ENCODE results near the gene ABL1. TPM values are rescaled to one million over a fixed set of nuclear protein-coding genes. Genes with fewer than 3 reads are reported as not detected.

The ABL1 gene
- polyA plus RNA-seq, 1 of the 3 experiments (the other 2 are of a cell fraction): 24.6 TPM

- CTCF ChIA-PET: interaction anchor here (0.8 to 4.1 kb wide), 5 partner anchors 24 to 192 kb away, joined by 3 to 19 read pairs (median 11); no protein-coding TSS in a partner anchor
- Histone ChIP-seq H2AFZ (ENCODE audit: low read depth) (no peak overlapping the region), H3K4me2 (no peak overlapping the region), H4K20me1 (ENCODE audit: insufficient read depth) (peaks cover 35% of the 10 kb centered on the region; the same call in 1 of the 2 replicates), H3F3A (replicated peaks; ENCODE audit: insufficient read depth) (peaks cover 9% of the 10 kb centered on the region), H3K4me3 (ENCODE audit: low read depth in 2 of 2, low read length in 1 of 2) (no peak overlapping the region), H3K9ac (no peak overlapping the region), H3K27me3 (ENCODE audit: insufficient read depth) (no peaks in the 10 kb centered on the region), H3K4me1 (ENCODE audit: control insufficient read depth in 1 of 2, insufficient read depth in 2 of 2, low read depth in 1 of 2, low read length in 1 of 2) (peaks cover 0 to 3% of the 10 kb centered on the region in 2 experiments; a peak in 1 of 4 replicates), H3K9me3 (no peaks in the 10 kb centered on the region), H3K36me3 (replicated peaks in 1 of 2; ENCODE audit: control insufficient read depth in 1 of 2, insufficient read depth in 2 of 2, low read length in 1 of 2) (peaks cover 23 to 46% of the 10 kb centered on the region in 2 experiments), H3K79me2 (ENCODE audit: insufficient read depth) (no peaks in the 10 kb centered on the region), H3K27ac (ENCODE audit: low read depth in 2 of 2, low read length in 1 of 2) (no peak overlapping the region), H3K9me2 (no peaks in the 10 kb centered on the region)
- TF ChIP-seq CTCF (IDR thresholded peaks at IDR 0.05): 0 out of 2 replicates have a peak, but pooled peaks have one; percentile 10
- no peak for TF ChIP-seq CHD2 (IDR thresholded peaks at IDR 0.05; ENCODE audit: low read length, partially characterized antibody)
- no peak for TF ChIP-seq RAD21 (IDR thresholded peaks at IDR 0.05; ENCODE audit: low read length)
- POLR2A ChIA-PET: no interaction called here
- peak; percentile 41 for DNase-seq
- WGBS (ENCODE audit: low lambda C conversion rate): 90% methylated on average over 12 of the region's 34 CpGs
Measured at GRCh38 chr9:130893341-130894101, 58.5 kb downstream of the ABL1 start.

GRCh38 chr9:130894546-130894945 lies 59.5 kb downstream of the ABL1 start:
- no peak overlapping the region; a peak in 1 of 4 replicates for H3K27ac ChIP-seq (ENCODE audit: low read depth in 2 of 2, low read length in 1 of 2)
- peaks cover 0 to 3% of the 10 kb centered on the region in 2 experiments; a peak in 1 of 4 replicates for H3K4me1 ChIP-seq (ENCODE audit: control insufficient read depth in 1 of 2, insufficient read depth in 2 of 2, low read depth in 1 of 2, low read length in 1 of 2)
- WGBS (ENCODE audit: low lambda C conversion rate): 98% methylated on average over 7 of the region's 7 CpGs
- CTCF ChIA-PET: interaction anchor here (1.0 to 4.1 kb wide), 6 partner anchors 25 to 193 kb away, joined by 3 to 19 read pairs (median 8); no protein-coding TSS in a partner anchor
- no peaks in the 10 kb centered on the region for H3K9me3 ChIP-seq
- peak; percentile 28 for DNase-seq
- H3K9me2 ChIP-seq: no peaks in the 10 kb centered on the region
- H3K9ac ChIP-seq: no peak overlapping the region
- peaks cover 18 to 43% of the 10 kb centered on the region in 2 experiments for H3K36me3 ChIP-seq (replicated peaks in 1 of 2; ENCODE audit: control insufficient read depth in 1 of 2, insufficient read depth in 2 of 2, low read length in 1 of 2)
- H3K4me3 ChIP-seq (ENCODE audit: low read depth in 2 of 2, low read length in 1 of 2): no peak overlapping the region
- POLR2A ChIA-PET: no interaction called here
- H4K20me1 ChIP-seq (ENCODE audit: insufficient read depth): peaks cover 30% of the 10 kb centered on the region; the same call in 1 of the 2 replicates
- H3F3A ChIP-seq (replicated peaks; ENCODE audit: insufficient read depth): peaks cover 9% of the 10 kb centered on the region
- no peak overlapping the region for H2AFZ ChIP-seq (ENCODE audit: low read depth)
- H3K79me2 ChIP-seq (ENCODE audit: insufficient read depth): no peaks in the 10 kb centered on the region
- no peaks in the 10 kb centered on the region for H3K27me3 ChIP-seq (ENCODE audit: insufficient read depth)
- no peak overlapping the region for H3K4me2 ChIP-seq
- TF ChIP-seq RFX5 (IDR thresholded peaks at IDR 0.05; ENCODE audit: low read length) (no peak), SIN3A (IDR thresholded peaks at IDR 0.05; ENCODE audit: borderline replicate concordance, low read depth, low read length) (no peak), TEAD4 (IDR thresholded peaks at IDR 0.05; ENCODE audit: borderline replicate concordance, insufficient read depth) (no peak), JUND (IDR thresholded peaks at IDR 0.05) (no peak), USF2 (IDR thresholded peaks at IDR 0.05; ENCODE audit: borderline replicate concordance, low read depth, low read length) (no peak), TCF12 (IDR thresholded peaks at IDR 0.05) (no peak), NFIC (IDR thresholded peaks at IDR 0.05; ENCODE audit: borderline replicate concordance) (no peak), EZH2phosphoT487 (IDR thresholded peaks at IDR 0.05; ENCODE audit: borderline replicate concordance, low read depth) (no peak), CHD2 (IDR thresholded peaks at IDR 0.05; ENCODE audit: low read length, partially characterized antibody) (no peak), FOSL2 (IDR thresholded peaks at IDR 0.05; ENCODE audit: borderline replicate concordance, low read depth) (no peak), NRF1 (IDR thresholded peaks at IDR 0.05; ENCODE audit: low read depth, low read length) (no peak), GATA2 (CRISPR knock-in tag; IDR thresholded peaks at IDR 0.05) (no peak), FOXJ3 (CRISPR knock-in tag; IDR thresholded peaks at IDR 0.05) (no peak), RXRA (IDR thresholded peaks at IDR 0.05; ENCODE audit: borderline replicate concordance, low read depth) (no peak), FOXM1 (IDR thresholded peaks at IDR 0.05; ENCODE audit: low read depth) (no peak), MEF2A (IDR thresholded peaks at IDR 0.05; ENCODE audit: borderline replicate concordance, low read depth) (no peak), RCOR1 (IDR thresholded peaks at IDR 0.05; ENCODE audit: low read length) (no peak), CTCF (IDR thresholded peaks at IDR 0.05) (no peak), IRF3 (IDR thresholded peaks at IDR 0.05; ENCODE audit: low read depth, low read length) (no peak)

Measured in SK-N-SH (cell line).